ENCODE data around the gene LYRM4.

LYRM4 gene

DNA sequence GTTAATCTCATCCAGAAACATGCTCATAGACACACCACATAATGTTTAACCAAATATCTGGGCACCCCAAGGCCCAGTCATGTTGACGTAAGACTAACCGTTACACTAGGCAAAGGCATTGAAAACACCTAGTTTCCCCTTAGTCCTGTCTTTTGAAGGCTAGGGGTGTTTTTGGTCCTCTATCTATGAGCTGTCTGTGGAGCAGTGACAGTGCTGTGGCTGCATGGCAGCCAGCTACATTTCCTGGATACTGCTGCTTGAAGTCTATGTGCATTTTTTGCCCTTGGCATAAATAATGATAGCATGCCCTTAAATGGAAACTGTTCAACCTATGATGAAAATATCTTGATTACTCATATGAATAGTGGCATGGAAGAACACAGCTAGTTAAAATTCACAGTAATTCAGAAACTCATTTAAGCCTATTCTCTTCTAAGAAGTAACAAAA is 19.2 kb upstream of the LYRM4 start:
- no peak for DNase-seq (ENCODE audit: low read depth)

- no peak for DNase-seq (ENCODE audit: low read depth)
Observed at GRCh38 chr6:5278565-5279120, 17.9 kb upstream of the LYRM4 start.

GRCh38 chr6:5278047-5278446 is 17.3 kb upstream of the LYRM4 start:
- no peak for DNase-seq (ENCODE audit: low read depth)

DNA sequence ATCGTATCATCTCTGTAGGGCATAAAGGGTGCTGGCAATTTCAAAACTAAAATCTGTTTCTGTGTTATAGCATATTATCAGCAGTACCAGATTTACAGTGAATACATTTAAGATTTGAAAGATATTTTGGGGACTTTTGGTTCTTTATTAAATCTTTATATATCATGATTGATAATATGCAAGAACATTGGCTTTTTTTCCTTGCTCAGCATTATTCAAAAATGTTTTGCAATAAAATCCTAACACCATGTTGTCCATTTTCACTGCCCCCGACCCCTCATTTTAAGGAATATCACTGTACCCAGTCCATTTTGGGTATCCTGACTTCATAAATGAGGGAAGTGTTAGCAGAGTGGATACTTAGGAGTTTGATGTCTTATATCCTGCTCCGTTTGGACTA is 16.8 kb upstream of the LYRM4 start:
- DNase-seq (ENCODE audit: low read depth): no peak

- no peak for DNase-seq (ENCODE audit: low read depth)
Observed at GRCh38 chr6:5276581-5276980, 15.8 kb upstream of the LYRM4 start.

- no peak for DNase-seq (ENCODE audit: low read depth)
Observed at GRCh38 chr6:5275497-5275896, 14.7 kb upstream of the LYRM4 start.

DNA sequence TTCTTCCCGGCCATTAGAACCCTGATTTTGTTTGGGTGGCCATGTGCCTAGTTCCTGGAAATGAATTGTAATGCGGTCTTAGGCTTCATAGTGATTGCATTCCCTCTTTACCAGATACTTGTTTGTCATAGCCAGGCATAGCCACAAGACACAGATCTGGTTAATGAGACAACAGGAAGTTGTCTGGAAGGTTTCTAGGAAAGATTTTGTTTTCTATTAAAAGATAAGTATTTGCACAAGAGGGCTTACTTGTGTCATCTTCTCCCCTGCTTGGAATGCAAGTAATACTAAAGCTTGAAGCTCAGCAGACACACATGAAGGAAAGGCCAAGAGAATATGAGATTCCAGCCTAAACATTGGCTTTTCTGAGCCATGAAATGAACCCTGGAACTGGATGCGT is 13.5 kb upstream of the LYRM4 start:
- no peak for DNase-seq (ENCODE audit: low read depth)

DNA sequence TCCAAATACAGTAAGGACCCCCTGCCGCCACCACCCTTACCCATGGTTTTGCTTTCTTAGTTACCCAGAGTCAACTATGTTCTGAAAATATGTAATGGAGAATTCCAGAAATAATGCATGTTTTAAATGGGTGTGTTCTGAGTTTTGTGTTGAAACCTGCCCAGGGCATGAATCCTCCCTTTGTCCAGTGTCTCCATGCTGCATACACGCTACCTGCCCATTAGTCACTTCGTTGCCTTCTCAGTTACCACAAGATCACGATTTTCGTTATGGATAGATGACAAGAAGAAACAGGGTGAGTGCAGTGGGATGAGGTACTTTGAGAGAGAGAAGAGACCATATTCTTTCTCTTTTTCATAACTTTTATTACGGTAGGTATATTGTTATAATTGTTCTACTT is 11.2 kb upstream of the LYRM4 start:
- DNase-seq (ENCODE audit: low read depth): no peak

- DNase-seq (ENCODE audit: low read depth): no peak
Observed at GRCh38 chr6:5270093-5270680, 9.4 kb upstream of the LYRM4 start.

DNA sequence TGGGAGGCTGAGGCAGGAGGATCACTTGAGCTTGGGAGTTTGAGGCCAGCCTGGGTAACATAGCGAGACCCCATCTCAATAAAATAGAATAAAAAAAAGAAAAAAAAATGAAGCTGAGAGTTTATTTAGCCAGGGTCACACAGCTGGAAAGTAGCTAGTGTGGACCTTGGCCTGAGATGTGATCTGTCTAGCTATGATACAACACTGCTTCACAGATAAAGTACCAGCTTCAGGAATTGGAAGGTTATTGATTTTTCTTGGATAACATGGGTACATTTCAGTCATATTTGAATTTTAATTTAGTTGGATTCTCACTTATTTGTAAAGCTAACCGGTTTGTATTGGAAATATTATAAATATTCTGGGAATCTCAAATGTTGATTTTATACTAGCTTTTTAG is 5.7 kb upstream of the LYRM4 start:
- no peak for DNase-seq (ENCODE audit: low read depth)

- no peak for DNase-seq (ENCODE audit: low read depth)
Observed at GRCh38 chr6:5261545-5262109, 877 bp upstream of the LYRM4 start.

- peak; percentile 40 for DNase-seq (ENCODE audit: low read depth)
Observed at GRCh38 chr6:5260111-5260620, 584 bp downstream of the LYRM4 start.

- no peak for DNase-seq (ENCODE audit: low read depth)
Observed at GRCh38 chr6:5259428-5259827, 1.3 kb downstream of the LYRM4 start.

- no peak for DNase-seq (ENCODE audit: low read depth)
Observed at GRCh38 chr6:5257400-5257799, 3.4 kb downstream of the LYRM4 start.

DNA sequence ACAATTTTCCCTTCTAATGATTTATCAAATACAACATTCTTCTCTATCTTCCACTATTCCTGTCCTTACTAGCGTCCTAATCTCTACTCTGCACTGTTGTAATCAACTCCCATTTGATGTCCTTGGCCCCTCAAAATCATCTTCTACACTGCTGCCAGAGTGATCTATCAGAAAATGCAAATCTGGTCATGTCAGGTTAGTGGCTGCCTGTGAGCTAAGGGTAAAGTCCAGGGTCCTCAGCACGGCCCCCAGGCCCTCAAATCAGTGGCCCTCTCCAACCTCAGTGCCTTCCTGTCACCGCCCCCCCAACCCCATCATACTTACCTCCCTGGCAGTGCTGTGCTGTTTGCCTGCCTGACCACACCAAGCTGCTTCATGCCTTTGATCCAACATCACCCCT is 3.8 kb downstream of the LYRM4 start:
- no peak for DNase-seq (ENCODE audit: low read depth)

- DNase-seq (ENCODE audit: low read depth): no peak
Observed at GRCh38 chr6:5250911-5251310, 9.8 kb downstream of the LYRM4 start.

GRCh38 chr6:5250451-5250850 is 10.3 kb downstream of the LYRM4 start:
- DNase-seq (ENCODE audit: low read depth): no peak

GRCh38 chr6:5249451-5250122 is 11.2 kb downstream of the LYRM4 start:
- DNase-seq (ENCODE audit: low read depth): no peak

- no peak for DNase-seq (ENCODE audit: low read depth)
Observed at GRCh38 chr6:5248302-5249098, 12.2 kb downstream of the LYRM4 start.

- DNase-seq (ENCODE audit: low read depth): no peak
Observed at GRCh38 chr6:5247201-5247600, 13.5 kb downstream of the LYRM4 start.

GRCh38 chr6:5246141-5247097 is 14.3 kb downstream of the LYRM4 start:
- no peak for DNase-seq (ENCODE audit: low read depth)
